GM21619 (cell line): ENCODE measurements around the gene UBE2U.

Experiments
- ATAC-seq: cut with Tn5 transposase; IDR thresholded peaks from one replicate; pipeline ENCODE4 v1.9.1; 2021; ENCODE audit not compliant: unreplicated experiment

UBE2U gene

DNA sequence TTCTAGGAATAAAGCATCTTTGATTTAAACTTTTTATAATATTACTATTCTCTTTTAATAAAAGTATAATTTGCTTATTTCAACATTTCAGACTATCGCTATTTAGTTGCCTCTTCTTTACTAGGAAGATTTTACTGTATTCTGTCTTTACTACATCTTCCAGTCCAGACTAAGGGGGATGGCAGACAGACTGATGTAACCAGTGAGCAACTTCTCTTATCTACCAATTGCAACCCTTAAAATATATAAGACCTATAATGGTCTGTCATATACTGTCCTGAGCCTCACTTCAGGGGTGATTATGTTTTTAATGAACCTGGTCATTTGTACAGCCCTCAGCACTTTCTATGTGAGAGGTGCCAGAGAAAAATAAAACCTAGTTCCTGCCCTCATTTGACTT, 87.0 kb downstream of the UBE2U start:
- ATAC-seq = no peak

DNA sequence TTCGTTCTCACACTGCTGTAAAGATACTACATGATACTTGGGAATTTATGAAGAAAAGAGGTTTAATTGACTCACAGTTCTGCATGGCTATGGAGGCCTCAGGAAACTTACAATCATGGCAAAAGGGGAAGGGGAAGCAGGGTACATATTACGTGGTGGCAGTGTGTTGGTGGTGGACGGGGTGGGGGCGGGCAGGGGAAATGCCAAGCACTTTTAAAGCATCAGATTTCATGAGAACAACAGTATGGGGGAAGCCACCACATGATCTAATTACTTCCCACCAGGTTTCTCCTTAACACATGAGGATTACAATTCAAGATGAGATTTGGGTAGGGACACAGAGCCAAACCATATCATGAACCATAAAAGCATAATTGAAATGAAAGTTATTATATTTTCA, 88.5 kb downstream of the UBE2U start:
- ATAC-seq = no peak

GRCh38 chr1:64292399-64292798, 89.0 kb downstream of the UBE2U start:
- no peak for ATAC-seq

DNA sequence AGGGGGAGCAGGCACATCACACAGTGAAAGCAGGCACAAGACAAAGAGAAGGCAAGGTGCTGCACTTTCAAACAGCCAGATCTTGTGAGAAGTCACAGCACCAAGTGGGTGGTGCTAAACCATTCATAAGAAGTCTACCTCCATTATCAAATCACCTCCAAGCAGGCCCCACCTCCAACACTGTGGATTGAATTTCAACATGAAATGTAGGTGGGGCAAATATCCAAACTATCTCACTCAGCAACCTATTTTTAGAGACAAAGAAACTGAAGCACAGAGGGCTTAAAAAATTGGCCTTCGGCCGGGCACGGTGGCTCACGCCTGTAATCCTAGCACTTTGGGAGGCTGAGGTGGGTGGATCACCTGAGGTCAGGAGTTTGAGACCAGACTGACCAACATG, 90.4 kb downstream of the UBE2U start:
- ATAC-seq = no peak

GRCh38 chr1:64295136-64295535, 91.7 kb downstream of the UBE2U start:
- no peak for ATAC-seq

- ATAC-seq = no peak
Observed at GRCh38 chr1:64295561-64295960, 92.1 kb downstream of the UBE2U start.

DNA sequence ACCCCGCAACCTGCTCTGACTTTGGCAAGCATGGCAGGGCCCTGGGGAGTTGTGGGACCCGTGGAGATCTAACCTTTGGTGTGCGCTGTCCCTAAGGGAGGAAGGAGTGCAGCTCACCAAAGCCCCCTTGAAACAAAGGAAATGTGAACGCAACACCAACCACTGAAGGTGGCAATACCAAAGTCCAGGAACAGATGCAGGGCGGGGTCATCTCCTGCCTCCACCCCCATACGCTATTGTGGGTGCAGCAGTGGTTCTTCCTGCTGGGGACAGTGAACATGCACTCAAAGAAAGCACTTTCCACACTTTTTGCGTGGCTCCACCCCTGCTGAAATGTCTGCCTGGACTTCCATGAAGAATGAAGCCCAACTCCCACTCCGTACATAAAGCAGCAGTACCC, 93.0 kb downstream of the UBE2U start:
- no peak for ATAC-seq

- no peak for ATAC-seq
Observed at GRCh38 chr1:64302194-64302593, 98.8 kb downstream of the UBE2U start.

- ATAC-seq = no peak
Observed at GRCh38 chr1:64302971-64303370, 99.5 kb downstream of the UBE2U start.

DNA sequence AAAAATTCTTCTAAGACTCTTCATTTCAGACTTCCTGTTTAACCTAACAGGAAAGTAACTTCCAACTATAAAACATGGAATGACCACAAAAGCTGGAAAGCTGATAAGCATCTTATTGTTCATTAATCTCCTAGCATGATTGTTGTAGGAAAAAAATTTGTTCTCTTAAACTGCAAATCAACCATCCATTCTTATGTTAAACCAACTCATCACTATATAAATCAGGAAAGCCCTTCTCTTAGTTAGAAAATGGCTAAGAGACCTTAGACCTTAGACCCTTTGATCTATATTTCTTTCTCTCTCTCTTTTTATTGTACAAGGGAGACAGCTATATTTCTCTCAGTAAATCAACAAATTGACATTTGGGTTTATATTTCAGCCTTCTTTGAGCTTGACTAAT, 101.4 kb downstream of the UBE2U start:
- no peak for ATAC-seq

GRCh38 chr1:64308866-64309265, 105.4 kb downstream of the UBE2U start:
- no peak for ATAC-seq

GRCh38 chr1:64309431-64309831, 106.0 kb downstream of the UBE2U start:
- no peak for ATAC-seq

- no peak for ATAC-seq
Observed at GRCh38 chr1:64310760-64311159, 107.3 kb downstream of the UBE2U start.

DNA sequence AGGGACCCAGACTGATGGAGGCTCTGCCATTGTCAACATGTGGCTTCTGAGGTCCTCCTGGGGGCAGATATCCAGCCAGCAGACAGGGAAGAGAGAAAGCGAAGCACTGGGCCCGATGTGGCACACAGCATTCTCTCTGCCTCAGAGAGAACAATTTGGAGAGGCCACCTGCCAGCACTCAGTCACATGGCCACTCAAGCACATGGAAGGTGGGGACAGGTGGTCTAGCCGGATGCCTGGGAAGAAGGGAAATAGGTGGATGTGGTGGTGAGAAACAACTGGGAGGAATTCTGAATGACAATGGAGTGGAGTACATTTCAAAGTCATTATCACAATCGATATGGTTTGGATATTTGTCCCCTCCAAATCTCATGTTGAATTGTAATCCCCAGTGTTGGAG, 109.0 kb downstream of the UBE2U start:
- ATAC-seq = no peak

GRCh38 chr1:64315402-64315801, 112.0 kb downstream of the UBE2U start:
- ATAC-seq = no peak
